ENCODE measurements around the gene QSOX1.

DNA sequence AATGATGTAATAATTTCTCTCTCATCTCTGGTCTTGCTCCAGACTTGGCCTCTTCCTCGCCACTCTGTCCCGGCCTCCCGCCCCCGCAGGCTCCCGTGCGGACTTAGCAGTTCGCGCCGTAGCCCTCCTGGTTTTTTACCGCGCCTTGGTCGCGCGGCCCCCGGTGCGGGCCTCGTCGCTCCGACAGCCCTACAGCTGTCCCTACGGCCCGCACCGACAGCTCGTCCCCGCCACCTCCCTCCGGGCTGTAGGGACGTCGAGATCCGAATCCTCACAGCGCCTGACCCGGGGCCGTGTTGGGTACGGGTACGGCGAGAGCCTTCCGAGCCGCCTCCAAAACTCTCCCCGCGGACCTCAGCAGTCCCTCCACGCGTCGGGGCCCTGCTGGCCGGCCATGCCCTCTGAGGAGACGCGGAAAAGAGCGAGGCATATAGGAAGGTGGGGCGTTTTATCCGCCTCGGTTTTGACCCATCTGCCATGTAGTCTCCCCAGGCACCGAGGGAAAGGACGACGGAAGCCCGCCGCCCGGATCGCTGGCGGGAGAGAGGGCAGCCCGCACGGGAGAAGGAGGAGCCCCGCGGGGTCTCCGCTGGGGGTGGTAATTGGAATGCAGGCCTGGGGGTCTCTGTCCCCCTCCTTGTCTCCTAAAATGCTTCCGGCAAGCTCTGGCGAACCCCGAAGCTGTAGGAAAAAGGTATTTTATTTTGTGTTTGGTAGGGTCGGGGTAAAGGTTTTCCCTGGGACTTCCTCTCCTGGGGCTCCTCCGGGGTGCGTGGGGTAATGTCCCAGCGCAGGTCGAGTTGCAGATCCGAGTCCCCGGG lies 78.7 kb downstream of the QSOX1 start:
- no peak for TF ChIP-seq POLR2A (IDR thresholded peaks at IDR 0.05; ENCODE audit: low read depth)
- no peak for TF ChIP-seq CTCF (IDR thresholded peaks at IDR 0.05)
- TF ChIP-seq EP300 (IDR thresholded peaks at IDR 0.05): no peak
- no peak for TF ChIP-seq POLR2AphosphoS5 (IDR thresholded peaks at IDR 0.05)

Measured in esophagus muscularis mucosa (tissue), 4 donors.